Esophagus (tissue), 2 donors: Measurements from ENCODE around the gene DCP2. TPM values are rescaled to one million over a fixed set of nuclear protein-coding genes. Genes with fewer than 3 reads are reported as not detected.

Experiments
- H3K27ac ChIP-seq, 2 donors: one replicate each; pipeline ENCODE4 v1.5.1; 2013; ENCODE audit warnings: low read depth in 2 of 2, mild to moderate bottlenecking in 2 of 2, inconsistent platforms in 1 of 2, low read length in 1 of 2, moderate library complexity in 1 of 2
- H3K27me3 ChIP-seq, 2 donors: one replicate each; pipeline ENCODE4 v1.6.1; 2013; ENCODE audit warnings: low read length in 2 of 2, control low read depth in 1 of 2, mild to moderate bottlenecking in 1 of 2; ENCODE audit not compliant: insufficient read depth in 2 of 2, control insufficient read depth in 1 of 2
- H3K36me3 ChIP-seq, 2 donors: one replicate each; pipeline ENCODE4 v1.6.1; 2013; ENCODE audit warnings: low read length in 1 of 2; ENCODE audit not compliant: control insufficient read depth in 2 of 2, insufficient read depth in 2 of 2
- H3K4me1 ChIP-seq, 2 donors: one replicate each; pipeline ENCODE4 v1.6.1; 2013; ENCODE audit warnings: low read length in 1 of 2; ENCODE audit not compliant: control insufficient read depth in 2 of 2, insufficient read depth in 2 of 2
- H3K4me3 ChIP-seq, 2 donors: one replicate each; pipeline ENCODE4 v1.5.1; 2013; ENCODE audit warnings: low read length in 2 of 2, mild to moderate bottlenecking in 2 of 2, low read depth in 1 of 2, moderate library complexity in 1 of 2
- H3K9me3 ChIP-seq, 2 donors: one replicate each; pipeline ENCODE4 v1.6.1; 2013; ENCODE audit warnings: mild to moderate bottlenecking in 2 of 2, low read depth in 1 of 2, low read length in 1 of 2, moderate library complexity in 1 of 2; ENCODE audit not compliant: control insufficient read depth in 2 of 2, insufficient read depth in 1 of 2
- WGBS, 2 donors: extraction: QIAGEN DNeasy Blood & Tissue Kit; methylation state at CpG; one replicate each; pipeline ENCODE4 v1.1.7; 2013; 5-methylcytosine and 5-hydroxymethylcytosine counted together
- polyA plus RNA-seq, 2 donors: library from polyadenylated mRNA; stranded (reverse); fragments of 200-250 nt; gene quantifications; one replicate each; pipeline ENCODE4 v1.2.3, GENCODE V29; 2013
- donor health status: healthy with polysubstance abuse.
- donor health status: Bipolar disorder and iron deficiency.

The DCP2 gene
- polyA plus RNA-seq, 2 donors = 4.7 to 4.8 TPM

DNA sequence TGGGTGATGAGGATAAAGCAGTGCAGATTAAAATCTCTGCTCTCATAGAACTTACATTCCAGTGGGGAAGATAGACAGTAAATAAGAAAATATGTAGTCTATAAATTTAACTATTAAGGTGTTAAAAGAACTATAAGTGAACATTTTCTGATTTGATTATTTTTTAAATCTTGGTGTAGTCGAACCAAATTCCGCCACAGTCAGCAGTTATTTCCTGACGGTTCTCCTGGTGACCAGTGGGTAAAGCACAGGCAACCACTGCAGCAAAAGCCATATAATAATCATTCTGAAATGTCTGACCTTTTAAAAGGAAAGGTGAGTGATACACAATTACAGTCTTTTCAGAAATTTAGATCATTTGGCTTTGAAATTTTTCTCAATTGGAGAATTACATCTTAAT, 27.2 kb downstream of the DCP2 start:
- 81 to 83% methylated on average over 3 of the region's 3 CpGs for WGBS, 2 donors
- Histone ChIP-seq H3K9me3 (no peaks in the 10 kb centered on the region), H3K36me3 (no peaks in the 10 kb centered on the region), H3K4me3 (no peak overlapping the region), H3K27me3 (no peaks in the 10 kb centered on the region), H3K4me1 (no peaks in the 10 kb centered on the region), H3K27ac (no peak overlapping the region)

DNA sequence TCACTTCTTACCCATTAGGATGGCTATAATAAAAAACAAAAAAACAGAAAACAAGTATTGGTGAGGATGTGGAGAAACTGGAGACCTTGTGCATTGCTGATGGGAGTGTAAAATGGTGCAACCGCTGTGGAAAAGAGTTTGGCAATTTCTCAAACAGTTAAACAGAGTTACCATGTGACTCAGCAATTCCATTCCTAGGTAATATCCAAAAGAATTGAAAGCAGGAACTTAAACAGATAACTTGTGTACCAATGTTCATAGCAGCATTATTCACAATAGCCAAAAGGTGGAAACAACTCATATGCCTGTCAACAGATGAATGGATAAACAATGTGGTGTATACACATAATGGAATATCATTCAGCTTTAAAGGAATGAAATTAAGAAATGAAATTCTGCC, 28.9 kb downstream of the DCP2 start:
- Histone ChIP-seq H3K4me1 (no peaks in the 10 kb centered on the region), H3K36me3 (no peaks in the 10 kb centered on the region), H3K4me3 (no peak overlapping the region), H3K27ac (no peak overlapping the region), H3K9me3 (no peaks in the 10 kb centered on the region), H3K27me3 (no peaks in the 10 kb centered on the region)
- WGBS, 2 donors = 69 to 73% methylated on average over 1 of the region's 1 CpG

DNA sequence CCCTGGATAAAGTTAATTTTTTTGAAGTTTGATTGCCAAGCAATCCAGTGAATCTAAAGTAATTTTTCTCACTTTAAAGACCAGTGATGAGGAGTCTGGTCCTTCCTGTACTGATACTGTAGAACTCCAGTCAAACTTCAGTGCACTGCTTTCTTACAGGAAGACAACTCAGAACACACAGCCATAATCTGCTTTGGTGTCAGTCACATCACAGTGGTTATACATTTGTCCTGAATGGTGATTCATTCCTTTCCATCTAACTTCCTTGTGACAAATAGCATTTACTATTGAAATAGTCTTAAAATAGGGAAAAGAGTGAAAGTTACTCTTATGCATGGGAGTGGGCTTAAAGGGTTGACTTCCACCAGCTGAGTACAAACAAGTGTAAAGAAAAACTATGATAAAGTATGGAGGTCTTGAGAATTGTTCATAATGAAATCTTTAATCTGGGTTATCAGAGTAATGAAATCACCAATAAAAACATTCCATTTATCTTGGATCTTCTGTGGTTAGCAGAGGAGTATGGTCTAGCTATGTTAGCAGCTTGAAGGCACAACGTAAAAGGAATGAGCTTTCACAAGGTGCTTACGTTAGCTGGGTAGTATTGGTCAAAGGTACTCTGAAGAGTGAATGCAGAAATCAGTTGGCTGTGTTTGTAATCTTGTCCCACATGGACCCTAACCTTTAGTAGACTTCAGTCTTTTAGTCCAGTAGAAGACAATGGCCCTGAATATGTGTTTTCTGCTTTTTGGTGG, 41.5 kb downstream of the DCP2 start:
- no peaks in the 10 kb centered on the region for H3K27me3 ChIP-seq
- peaks cover 0 to 3% of the 10 kb centered on the region in 2 donors for H3K36me3 ChIP-seq
- no peak overlapping the region for H3K27ac ChIP-seq
- 97 to 98% methylated on average over 2 of the region's 2 CpGs for WGBS, 2 donors
- no peaks in the 10 kb centered on the region for H3K4me1 ChIP-seq
- no peak overlapping the region for H3K4me3 ChIP-seq
- H3K9me3 ChIP-seq = no peaks in the 10 kb centered on the region

DNA sequence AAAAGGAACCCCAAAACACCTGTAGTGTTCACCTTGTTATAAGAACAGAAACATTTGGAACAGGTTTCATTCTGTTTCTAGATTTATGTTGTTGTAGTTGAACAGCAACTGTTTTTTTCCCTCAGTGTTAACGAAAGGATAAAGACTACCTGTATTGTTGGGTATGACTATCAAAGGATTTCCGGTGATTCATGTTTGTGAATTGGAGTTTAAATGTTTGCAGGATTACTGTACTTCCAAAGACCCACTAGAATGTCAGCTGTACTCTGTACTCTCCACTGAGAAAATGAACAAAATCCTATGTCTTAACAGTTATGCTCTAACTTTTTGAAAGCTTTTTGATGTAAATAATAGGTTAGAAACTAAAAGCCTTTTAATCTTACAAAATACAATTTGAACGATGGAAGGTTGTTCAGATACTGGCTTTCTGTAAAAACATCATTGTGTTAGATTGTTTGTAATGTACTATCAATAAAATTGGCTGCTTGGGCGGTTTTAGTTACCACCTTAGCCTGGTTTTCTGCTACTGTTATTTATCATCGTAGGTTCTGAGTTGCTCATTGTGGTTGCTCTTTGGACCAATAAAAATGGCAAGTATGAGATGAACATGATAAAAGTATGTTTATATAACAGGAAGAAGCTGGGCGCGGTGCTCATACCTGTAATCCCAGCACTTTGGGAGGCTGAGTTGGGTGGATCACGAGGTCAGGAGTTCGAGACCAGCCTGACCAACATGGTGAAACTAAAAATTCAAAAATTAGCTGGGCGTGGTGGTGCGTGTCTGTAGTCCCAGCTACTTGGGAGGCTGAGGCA, 44.1 kb downstream of the DCP2 start:
- 77 to 84% methylated on average over 11 of the region's 11 CpGs for WGBS, 2 donors
- no peaks in the 10 kb centered on the region for H3K27me3 ChIP-seq
- H3K9me3 ChIP-seq = no peaks in the 10 kb centered on the region
- no peak overlapping the region for H3K4me3 ChIP-seq
- H3K36me3 ChIP-seq = no peaks in the 10 kb centered on the region
- no peak overlapping the region for H3K27ac ChIP-seq
- no peaks in the 10 kb centered on the region for H3K4me1 ChIP-seq

DNA sequence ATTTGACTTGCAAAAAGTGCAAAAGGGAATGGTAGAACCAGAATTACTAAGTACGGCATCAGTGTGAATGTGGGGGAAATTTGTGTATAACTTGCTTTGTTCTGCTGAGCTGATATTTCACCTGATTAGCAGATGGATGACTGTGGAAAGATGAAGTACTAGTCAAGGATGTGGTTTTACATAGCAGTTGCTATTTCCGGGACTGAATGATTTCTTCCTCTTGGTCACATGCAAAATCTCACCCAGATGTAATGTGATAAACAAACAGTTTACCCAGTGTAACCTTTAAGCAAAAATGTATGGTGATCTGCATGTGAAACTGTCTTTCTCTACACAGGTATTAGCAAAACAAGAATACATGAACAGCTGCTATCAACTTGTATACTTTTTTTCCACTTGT, 46.1 kb downstream of the DCP2 start:
- H3K27ac ChIP-seq = no peak overlapping the region
- no peak overlapping the region for H3K4me3 ChIP-seq
- peaks cover 9% of the 10 kb centered on the region in 2 donors for H3K36me3 ChIP-seq
- H3K27me3 ChIP-seq = no peaks in the 10 kb centered on the region
- no peaks in the 10 kb centered on the region for H3K4me1 ChIP-seq
- no peaks in the 10 kb centered on the region for H3K9me3 ChIP-seq
- 61 to 65% methylated on average over 2 of the region's 2 CpGs for WGBS, 2 donors

- H3K36me3 ChIP-seq = peaks cover 9 to 16% of the 10 kb centered on the region in 2 donors
- H3K27ac ChIP-seq = no peak overlapping the region
Observed at GRCh38 chr5:113024076-113024697, 47.6 kb downstream of the DCP2 start.

GRCh38 chr5:113025596-113025995, 49.0 kb downstream of the DCP2 start:
- WGBS, 2 donors = 94 to 96% methylated on average over 4 of the region's 4 CpGs
- no peaks in the 10 kb centered on the region for H3K4me1 ChIP-seq
- no peak overlapping the region for H3K4me3 ChIP-seq
- H3K9me3 ChIP-seq = no peaks in the 10 kb centered on the region
- peaks cover 9 to 22% of the 10 kb centered on the region in 2 donors for H3K36me3 ChIP-seq
- H3K27ac ChIP-seq = no peak overlapping the region
- no peaks in the 10 kb centered on the region for H3K27me3 ChIP-seq

More at GRCh38 chr5:113024076-113024697, 47.6 kb downstream of the DCP2 start:
- Histone ChIP-seq H3K9me3 (no peaks in the 10 kb centered on the region), H3K27me3 (no peaks in the 10 kb centered on the region), H3K4me3 (no peak overlapping the region), H3K4me1 (no peaks in the 10 kb centered on the region)
- 82 to 86% methylated on average over 6 of the region's 6 CpGs for WGBS, 2 donors

DNA sequence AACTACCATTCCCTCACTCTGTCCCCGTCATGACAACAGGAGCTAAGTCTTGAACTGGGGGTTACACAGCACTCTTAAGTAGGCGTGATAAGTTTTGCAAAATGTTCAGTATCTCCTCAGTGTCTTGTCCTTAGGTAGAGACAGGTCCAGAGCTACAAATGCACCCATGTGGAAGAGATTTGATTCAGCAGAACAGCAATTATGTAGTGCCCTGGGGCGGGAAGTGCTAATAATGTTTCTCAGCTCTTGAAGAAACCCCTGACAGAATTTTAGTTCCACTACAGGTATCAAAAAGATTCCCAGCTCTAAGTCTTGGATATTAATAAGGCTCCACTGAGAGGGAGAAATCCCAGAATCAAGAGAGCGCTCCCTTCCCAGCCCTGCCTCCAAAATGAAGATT, 49.6 kb downstream of the DCP2 start:
- no peaks in the 10 kb centered on the region for H3K4me1 ChIP-seq
- H3K4me3 ChIP-seq = no peak overlapping the region
- WGBS, 2 donors = 92 to 98% methylated on average over 4 of the region's 4 CpGs
- peaks cover 9 to 22% of the 10 kb centered on the region in 2 donors for H3K36me3 ChIP-seq
- H3K9me3 ChIP-seq = no peaks in the 10 kb centered on the region
- no peak overlapping the region for H3K27ac ChIP-seq
- no peaks in the 10 kb centered on the region for H3K27me3 ChIP-seq

- no peaks in the 10 kb centered on the region for H3K4me1 ChIP-seq
- 79 to 87% methylated on average over 8 of the region's 8 CpGs for WGBS, 2 donors
- H3K4me3 ChIP-seq = no peak overlapping the region
- H3K9me3 ChIP-seq = no peaks in the 10 kb centered on the region
- no peaks in the 10 kb centered on the region for H3K27me3 ChIP-seq
- H3K27ac ChIP-seq = no peak overlapping the region
- H3K36me3 ChIP-seq = peaks cover 9 to 22% of the 10 kb centered on the region in 2 donors
Observed at GRCh38 chr5:113027015-113027414, 50.4 kb downstream of the DCP2 start.
